Activated naive CD4-positive, alpha-beta T cell treated with anti-CD3 and anti-CD28 coated beads, Interleukin-2, amount 10 ng/mL, durations not matched to agents 7 days and 5 days (primary cell): ENCODE measurements around the gene COL5A2.

ENCODE experiments used
- CTCF ChIA-PET: fragments of 350-600 bp; sonication (Branson Sonifier 250); formaldehyde crosslinking; loops from one replicate; lab custom pipeline; 2021; ENCODE audit warnings: antibody characterized with exemption; lab: Charles Lee
- DNase-seq: peaks from one replicate; pipeline ENCODE4 v3.0.0-alpha.2; 2020
- H3K27ac Mint-ChIP-seq: one replicate; pipeline ENCODE4 v1.8.0; 2021; ENCODE audit warnings: mild to moderate bottlenecking, moderate library complexity, mixed read lengths
- H3K27me3 Mint-ChIP-seq: one replicate; pipeline ENCODE4 v1.8.0; 2021; ENCODE audit warnings: mild to moderate bottlenecking, mixed read lengths
- H3K36me3 Mint-ChIP-seq: one replicate; pipeline ENCODE4 v1.8.0; 2021; ENCODE audit warnings: mixed read lengths
- H3K4me1 Mint-ChIP-seq: one replicate; pipeline ENCODE4 v1.8.0; 2021; ENCODE audit warnings: mixed read lengths
- H3K4me3 Mint-ChIP-seq: one replicate; pipeline ENCODE4 v1.8.0; 2021; ENCODE audit warnings: mild to moderate bottlenecking, moderate library complexity, mixed read lengths
- H3K9me3 Mint-ChIP-seq: one replicate; pipeline ENCODE4 v1.8.0; 2021; ENCODE audit warnings: mixed read lengths

The COL5A2 gene

GRCh38 chr2:189127756-189128155, 51.8 kb downstream of the COL5A2 start:
- no peak overlapping the region for H3K27ac Mint-ChIP-seq
- CTCF ChIA-PET, result interaction anchor here (1.2 kb wide), 1 partner anchor 15 kb away, joined by 3 read pairs; no protein-coding TSS in a partner anchor
- H3K4me1 Mint-ChIP-seq, result no peaks in the 10 kb centered on the region
- no peaks in the 10 kb centered on the region for H3K36me3 Mint-ChIP-seq
- no peaks in the 10 kb centered on the region for H3K27me3 Mint-ChIP-seq
- no peak for DNase-seq
- H3K9me3 Mint-ChIP-seq, result no peaks in the 10 kb centered on the region
- H3K4me3 Mint-ChIP-seq, result no peak overlapping the region

GRCh38 chr2:189125195-189125594, 54.4 kb downstream of the COL5A2 start:
- Mint-ChIP-seq H3K9me3 (no peaks in the 10 kb centered on the region), H3K27me3 (no peaks in the 10 kb centered on the region), H3K27ac (no peak overlapping the region), H3K36me3 (no peaks in the 10 kb centered on the region), H3K4me3 (no peak overlapping the region), H3K4me1 (no peaks in the 10 kb centered on the region)
- CTCF ChIA-PET, result no interaction called here
- DNase-seq, result no peak

- CTCF ChIA-PET, result no interaction called here
- Mint-ChIP-seq H3K4me1 (no peaks in the 10 kb centered on the region), H3K27me3 (no peaks in the 10 kb centered on the region), H3K9me3 (no peaks in the 10 kb centered on the region), H3K4me3 (no peak overlapping the region), H3K27ac (no peak overlapping the region), H3K36me3 (no peaks in the 10 kb centered on the region)
- no peak for DNase-seq
These were observed 55.4 kb downstream of the COL5A2 start for GRCh38 chr2:189124175-189124574.

GRCh38 chr2:189118386-189118785, 61.2 kb downstream of the COL5A2 start:
- DNase-seq, result no peak
- no peak overlapping the region for H3K27ac Mint-ChIP-seq
- no peaks in the 10 kb centered on the region for H3K27me3 Mint-ChIP-seq
- no peaks in the 10 kb centered on the region for H3K9me3 Mint-ChIP-seq
- H3K36me3 Mint-ChIP-seq, result no peaks in the 10 kb centered on the region
- H3K4me1 Mint-ChIP-seq, result no peaks in the 10 kb centered on the region
- no peak overlapping the region for H3K4me3 Mint-ChIP-seq
- CTCF ChIA-PET, result interaction anchor here (1.4 to 1.8 kb wide), 2 partner anchors 11 to 24 kb away, joined by 5 to 6 read pairs; no protein-coding TSS in a partner anchor

GRCh38 chr2:189116979-189117378, 62.6 kb downstream of the COL5A2 start:
- Mint-ChIP-seq H3K9me3 (no peaks in the 10 kb centered on the region), H3K4me1 (no peaks in the 10 kb centered on the region), H3K27me3 (no peaks in the 10 kb centered on the region), H3K36me3 (no peaks in the 10 kb centered on the region), H3K27ac (no peak overlapping the region), H3K4me3 (no peak overlapping the region)
- CTCF ChIA-PET, result interaction anchor here (0.6 to 3.0 kb wide), 5 partner anchors 13 to 295 kb away, joined by 3 to 15 read pairs (median 3); no protein-coding TSS in a partner anchor
- no peak for DNase-seq

- H3K27me3 Mint-ChIP-seq, result no peaks in the 10 kb centered on the region
- no peaks in the 10 kb centered on the region for H3K36me3 Mint-ChIP-seq
- no peak overlapping the region for H3K4me3 Mint-ChIP-seq
- DNase-seq, result no peak
- CTCF ChIA-PET, result interaction anchor here (1.3 to 3.0 kb wide), 4 partner anchors 26 to 296 kb away, joined by 4 to 15 read pairs (median 6); no protein-coding TSS in a partner anchor
- H3K4me1 Mint-ChIP-seq, result no peaks in the 10 kb centered on the region
- H3K27ac Mint-ChIP-seq, result no peak overlapping the region
- no peaks in the 10 kb centered on the region for H3K9me3 Mint-ChIP-seq
These were observed 63.5 kb downstream of the COL5A2 start for GRCh38 chr2:189116087-189116486.

GRCh38 chr2:189115126-189115525, 64.4 kb downstream of the COL5A2 start:
- no peak overlapping the region for H3K4me3 Mint-ChIP-seq
- no peaks in the 10 kb centered on the region for H3K27me3 Mint-ChIP-seq
- H3K36me3 Mint-ChIP-seq, result no peaks in the 10 kb centered on the region
- CTCF ChIA-PET, result interaction anchor here (1.3 to 3.0 kb wide), 3 partner anchors 27 to 297 kb away, joined by 4 to 15 read pairs (median 5); no protein-coding TSS in a partner anchor
- H3K27ac Mint-ChIP-seq, result no peak overlapping the region
- no peaks in the 10 kb centered on the region for H3K9me3 Mint-ChIP-seq
- no peaks in the 10 kb centered on the region for H3K4me1 Mint-ChIP-seq
- no peak for DNase-seq

GRCh38 chr2:189113963-189114362, 65.6 kb downstream of the COL5A2 start:
- H3K9me3 Mint-ChIP-seq, result no peaks in the 10 kb centered on the region
- no peak for DNase-seq
- no peaks in the 10 kb centered on the region for H3K27me3 Mint-ChIP-seq
- no peaks in the 10 kb centered on the region for H3K36me3 Mint-ChIP-seq
- CTCF ChIA-PET, result no interaction called here
- no peak overlapping the region for H3K27ac Mint-ChIP-seq
- no peaks in the 10 kb centered on the region for H3K4me1 Mint-ChIP-seq
- no peak overlapping the region for H3K4me3 Mint-ChIP-seq

GRCh38 chr2:189111063-189111715, 68.4 kb downstream of the COL5A2 start:
- Mint-ChIP-seq H3K36me3 (no peaks in the 10 kb centered on the region), H3K27ac (no peak overlapping the region), H3K9me3 (no peaks in the 10 kb centered on the region), H3K4me3 (no peak overlapping the region), H3K27me3 (no peaks in the 10 kb centered on the region), H3K4me1 (no peaks in the 10 kb centered on the region)
- no peak for DNase-seq
- CTCF ChIA-PET, result no interaction called here

- CTCF ChIA-PET, result interaction anchor here (0.6 kb wide), 1 partner anchor 32 kb away, joined by 5 read pairs; no protein-coding TSS in a partner anchor
- no peak for DNase-seq
- Mint-ChIP-seq H3K36me3 (no peaks in the 10 kb centered on the region), H3K27me3 (no peaks in the 10 kb centered on the region), H3K4me3 (no peak overlapping the region), H3K9me3 (no peaks in the 10 kb centered on the region), H3K4me1 (peaks cover 2% of the 10 kb centered on the region), H3K27ac (no peak overlapping the region)
These were observed 69.6 kb downstream of the COL5A2 start for GRCh38 chr2:189109921-189110397.

- CTCF ChIA-PET, result interaction anchor here (1.0 kb wide), 1 partner anchor 38 kb away, joined by 3 read pairs; no protein-coding TSS in a partner anchor
- Mint-ChIP-seq H3K27me3 (no peaks in the 10 kb centered on the region), H3K9me3 (no peaks in the 10 kb centered on the region), H3K4me3 (no peak overlapping the region), H3K4me1 (peaks cover 4% of the 10 kb centered on the region), H3K36me3 (no peaks in the 10 kb centered on the region), H3K27ac (no peak overlapping the region)
- DNase-seq, result no peak
These were observed 74.6 kb downstream of the COL5A2 start for GRCh38 chr2:189104934-189105333.

GRCh38 chr2:189102735-189103134, 76.8 kb downstream of the COL5A2 start:
- CTCF ChIA-PET, result no interaction called here
- no peaks in the 10 kb centered on the region for H3K27me3 Mint-ChIP-seq
- no peak for DNase-seq
- no peak overlapping the region for H3K4me3 Mint-ChIP-seq
- H3K36me3 Mint-ChIP-seq, result no peaks in the 10 kb centered on the region
- H3K9me3 Mint-ChIP-seq, result no peaks in the 10 kb centered on the region
- no peak overlapping the region for H3K27ac Mint-ChIP-seq
- peaks cover 4% of the 10 kb centered on the region for H3K4me1 Mint-ChIP-seq

- H3K27ac Mint-ChIP-seq, result no peak overlapping the region
- CTCF ChIA-PET, result no interaction called here
- no peaks in the 10 kb centered on the region for H3K9me3 Mint-ChIP-seq
- no peaks in the 10 kb centered on the region for H3K27me3 Mint-ChIP-seq
- DNase-seq, result no peak
- H3K4me3 Mint-ChIP-seq, result no peak overlapping the region
- peaks cover 3% of the 10 kb centered on the region for H3K4me1 Mint-ChIP-seq
- no peaks in the 10 kb centered on the region for H3K36me3 Mint-ChIP-seq
These were observed 81.6 kb downstream of the COL5A2 start for GRCh38 chr2:189097934-189098333.

GRCh38 chr2:189096769-189097447, 82.7 kb downstream of the COL5A2 start:
- Mint-ChIP-seq H3K4me3 (no peak overlapping the region), H3K36me3 (no peaks in the 10 kb centered on the region), H3K9me3 (no peaks in the 10 kb centered on the region), H3K27me3 (no peaks in the 10 kb centered on the region), H3K27ac (no peak overlapping the region), H3K4me1 (peaks cover 4% of the 10 kb centered on the region)
- DNase-seq, result no peak
- CTCF ChIA-PET, result interaction anchor here (1.3 kb wide), 1 partner anchor 316 kb away, joined by 4 read pairs; no protein-coding TSS in a partner anchor
